HG02759 (cell line): ENCODE data around the gene COX14.
"Not testable (repeated sequence)": the region's sequence is repeated elsewhere in the genome, so short reads cannot be mapped to it uniquely, and the experiment has no call there.

Experiments used
- ATAC-seq: cut with Tn5 transposase; IDR thresholded peaks from one replicate; pipeline ENCODE4 v1.9.1; 2021; ENCODE audit warnings: mild to moderate bottlenecking, moderate library complexity; ENCODE audit not compliant: unreplicated experiment

COX14 gene

DNA sequence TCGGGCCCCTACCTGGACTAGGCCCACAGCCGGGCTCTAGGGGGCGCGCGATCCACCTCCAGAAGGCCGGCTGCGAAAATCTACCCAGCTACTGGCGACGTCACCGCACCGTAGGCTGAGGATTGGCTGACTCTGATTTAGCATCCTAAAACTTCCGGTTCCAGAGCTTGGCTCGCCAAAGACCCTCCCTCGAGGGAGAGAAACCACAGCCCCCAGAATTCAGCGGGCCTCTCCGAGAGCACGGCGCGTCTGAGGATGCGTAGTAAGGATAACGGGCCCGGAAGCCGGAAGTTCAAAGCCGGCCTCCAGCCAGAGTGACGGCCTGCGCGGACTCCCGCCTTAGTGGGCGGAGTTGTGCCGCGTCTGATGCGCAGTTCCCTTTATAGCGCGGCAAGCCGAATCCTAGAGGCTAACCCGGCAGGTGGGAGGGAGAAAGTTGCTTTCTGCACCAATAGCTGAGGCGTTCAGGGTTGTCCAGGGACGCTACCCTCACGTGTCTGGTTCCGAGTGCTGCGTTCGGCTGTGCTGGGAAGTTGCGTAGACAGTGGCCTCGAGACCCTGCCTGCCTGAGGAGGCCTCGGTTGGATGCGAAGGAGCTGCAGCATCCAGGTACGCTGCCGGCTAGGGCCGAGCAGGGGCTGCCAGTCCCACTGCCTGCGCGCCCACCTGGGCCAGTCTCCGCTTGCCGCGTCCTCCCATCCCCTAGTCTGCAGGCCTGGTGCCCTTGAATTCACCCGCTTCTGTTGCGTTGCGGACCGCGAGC, at the start of gene COX14:
Gene COX14 (plus strand): TSS at position 544 of the 763 bp plus-strand sequence. CDS start 7,808 bp downstream, outside the sequence.
- ATAC-seq: peak; percentile 80

DNA sequence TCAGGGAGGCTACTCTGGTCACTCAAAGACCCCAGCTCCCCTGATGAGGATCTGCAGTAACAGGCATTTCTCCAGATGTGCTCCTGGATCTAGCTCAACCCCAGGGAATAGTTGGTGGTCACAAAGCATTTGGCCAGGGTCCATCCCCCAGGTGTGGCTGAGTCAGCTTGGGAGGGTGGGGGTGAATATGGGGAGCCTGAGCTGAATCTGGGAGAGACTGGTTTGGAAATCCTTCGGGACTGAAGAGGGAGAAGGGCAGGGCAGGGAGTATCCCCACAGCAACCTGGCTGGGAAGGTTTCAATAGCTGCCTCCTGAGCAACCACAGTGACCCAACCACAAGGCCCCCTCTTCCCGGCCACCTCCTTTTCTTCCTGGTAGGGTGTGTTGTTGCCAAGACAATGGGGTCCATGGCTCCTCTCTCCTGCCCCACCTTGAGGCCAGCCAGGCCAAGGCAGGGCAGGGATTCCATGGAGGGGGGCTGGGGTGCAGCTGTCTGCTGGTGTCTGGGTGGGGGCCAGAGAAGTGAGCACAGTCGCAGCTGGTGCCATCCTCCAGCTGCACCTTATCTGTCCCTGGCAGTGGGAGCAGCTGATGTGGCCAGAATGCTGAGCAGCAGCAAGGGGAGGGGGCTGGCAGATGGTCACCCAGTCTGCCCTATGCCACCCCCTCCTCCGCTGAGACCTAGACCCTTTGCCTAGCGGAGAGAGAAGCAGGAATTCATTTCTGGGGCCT, 49.1 kb upstream of the COX14 start:
- no peak for ATAC-seq

DNA sequence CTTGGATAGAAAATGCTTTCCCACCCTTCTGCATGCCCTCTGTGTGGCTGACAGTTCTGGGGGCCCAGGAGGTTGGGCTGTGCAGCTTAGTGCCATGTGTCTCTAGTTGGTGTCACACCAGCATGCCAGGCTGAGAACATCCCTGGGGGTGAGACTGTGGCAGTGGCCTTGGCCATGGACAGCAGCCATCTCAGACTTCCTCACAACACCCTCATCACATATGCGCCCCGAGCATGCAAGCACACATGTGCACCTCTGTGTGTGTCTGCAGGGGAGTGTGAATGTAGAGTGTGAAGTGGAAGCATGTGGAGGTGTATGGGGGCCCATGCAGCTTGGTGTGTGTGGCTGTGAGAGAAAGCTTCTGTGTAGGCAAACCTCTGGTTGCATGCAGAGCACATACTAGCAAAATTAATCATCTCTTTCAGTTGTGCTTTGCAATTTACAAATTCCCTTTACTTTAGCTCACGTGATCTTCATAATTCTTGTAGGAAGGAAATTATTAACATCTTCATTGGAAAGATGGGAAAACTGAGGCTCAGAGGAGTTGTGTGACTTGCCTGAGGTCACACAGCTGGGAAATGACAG, 46.2 kb upstream of the COX14 start:
- no peak for ATAC-seq

DNA sequence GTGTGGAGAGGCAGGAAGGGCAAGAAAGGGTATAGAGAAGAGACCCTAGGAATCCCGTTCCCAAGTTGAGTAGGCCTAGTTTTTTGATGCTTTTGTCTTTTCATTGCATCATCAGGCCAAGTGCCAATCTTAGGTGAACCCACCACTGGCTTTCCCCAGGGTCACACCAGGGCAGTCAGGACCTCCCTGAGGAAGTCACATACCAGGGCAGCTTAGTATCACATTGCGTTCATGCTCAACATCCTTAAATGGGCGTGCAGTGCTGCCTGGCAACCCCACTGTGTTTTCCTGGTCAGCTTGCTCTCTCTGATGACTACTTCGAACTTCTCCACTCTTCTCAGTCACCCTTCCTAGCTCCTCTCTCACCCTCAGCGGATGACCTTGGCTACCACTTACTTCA, 45.6 kb upstream of the COX14 start:
- no peak for ATAC-seq

GRCh38 chr12:50069069-50069468, 43.0 kb upstream of the COX14 start:
- ATAC-seq: no peak

GRCh38 chr12:50069539-50069938, 42.5 kb upstream of the COX14 start:
- ATAC-seq: no peak

- no peak for ATAC-seq
These were observed 41.5 kb upstream of the COX14 start for GRCh38 chr12:50070314-50071060.

DNA sequence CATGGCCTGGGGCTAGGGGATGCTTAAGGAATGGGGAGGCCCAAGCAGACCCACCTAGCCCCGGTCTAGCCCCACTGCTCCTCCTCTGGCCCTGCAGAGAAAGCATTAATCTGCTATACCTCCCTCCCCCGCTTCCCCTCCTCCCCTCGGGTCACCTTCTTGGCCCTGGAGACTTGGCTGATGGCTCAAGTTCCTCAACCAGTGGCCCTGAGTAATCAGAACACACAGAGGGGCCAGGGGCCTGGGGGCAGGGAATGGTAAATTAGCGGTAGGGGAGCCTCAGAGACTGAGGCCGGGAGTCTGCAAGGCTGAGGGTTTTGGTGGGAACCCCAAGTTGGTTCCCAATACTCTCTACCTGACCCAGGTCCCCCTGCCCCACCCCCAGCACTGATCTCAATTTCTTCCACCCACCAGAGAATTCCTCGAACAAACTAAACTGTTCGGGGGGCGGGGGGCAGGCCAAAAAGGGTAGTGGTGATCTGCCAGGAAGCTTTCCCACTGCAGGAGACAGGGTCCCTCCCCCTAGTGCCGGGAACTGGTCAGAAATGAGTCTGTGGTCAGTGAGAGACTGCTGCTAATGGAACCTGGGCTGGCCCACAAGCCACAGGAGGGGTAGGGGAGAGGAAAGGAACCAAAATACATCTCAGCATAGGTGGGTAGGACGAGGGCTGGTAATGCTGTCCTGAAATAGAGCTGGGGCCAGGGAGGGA, 39.7 kb upstream of the COX14 start:
- ATAC-seq: no peak

GRCh38 chr12:50073206-50073605, 38.8 kb upstream of the COX14 start:
- ATAC-seq: no peak

GRCh38 chr12:50073712-50074111, 38.3 kb upstream of the COX14 start:
- ATAC-seq: no peak

DNA sequence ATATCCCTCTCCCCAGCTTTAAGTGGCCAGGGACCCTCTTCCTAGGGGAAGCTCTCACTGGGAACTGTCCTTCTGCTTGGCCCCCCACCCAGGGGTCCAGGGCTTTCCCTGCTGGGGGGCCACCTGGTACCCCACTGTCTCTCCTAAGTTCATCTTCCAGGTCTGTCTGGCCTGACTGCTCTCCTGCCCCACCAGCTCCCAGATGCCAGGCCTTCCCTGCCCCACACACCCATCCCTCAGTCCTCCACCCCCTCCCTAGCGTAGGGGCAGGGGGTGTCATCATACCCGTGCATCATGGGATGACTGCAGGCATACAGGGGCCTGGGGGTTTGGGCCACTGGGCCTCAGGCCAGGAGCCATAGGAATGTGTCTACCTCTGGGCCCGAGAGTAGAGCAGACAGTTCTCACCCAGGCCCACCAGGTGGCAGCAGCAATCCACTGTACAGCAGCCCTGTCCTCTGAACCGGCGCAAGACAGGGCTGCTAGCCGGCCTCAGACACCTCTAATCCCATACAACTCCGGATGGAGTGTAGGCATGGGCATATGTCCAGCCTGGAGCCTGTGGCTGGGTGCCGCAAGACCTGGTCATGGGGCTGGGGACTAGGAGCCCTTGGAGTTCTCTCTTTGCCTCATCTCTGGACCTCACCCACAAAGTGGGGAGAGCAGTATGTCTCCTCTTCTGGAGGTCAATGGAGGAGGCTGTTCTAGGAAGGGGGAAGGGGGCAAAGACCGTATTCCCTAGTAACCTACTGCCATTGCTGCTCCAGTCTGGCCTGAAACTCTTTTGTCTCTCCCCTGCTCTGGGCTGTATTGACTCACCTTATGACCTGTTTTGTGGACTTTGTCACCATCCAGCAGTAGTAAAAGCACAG, 36.9 kb upstream of the COX14 start:
- ATAC-seq: peak; percentile 86

- ATAC-seq: no peak
These were observed 36.2 kb upstream of the COX14 start for GRCh38 chr12:50075808-50076170.

DNA sequence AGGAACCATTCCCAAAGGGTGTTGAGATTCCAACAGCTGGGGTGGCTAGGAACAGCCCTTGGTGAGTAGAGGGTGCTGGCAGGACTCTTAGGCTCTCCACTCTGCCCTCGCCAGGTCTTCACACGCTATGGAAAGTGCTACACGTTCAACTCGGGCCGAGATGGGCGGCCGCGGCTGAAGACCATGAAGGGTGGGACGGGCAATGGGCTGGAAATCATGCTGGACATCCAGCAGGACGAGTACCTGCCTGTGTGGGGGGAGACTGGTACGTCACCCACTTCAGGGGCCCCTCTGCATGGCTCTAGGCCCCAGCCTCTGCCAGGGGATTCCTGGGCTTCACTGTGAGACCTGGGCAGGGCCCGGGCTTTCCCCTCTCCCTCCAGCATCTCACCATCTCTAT, 34.9 kb upstream of the COX14 start:
- ATAC-seq: no peak

DNA sequence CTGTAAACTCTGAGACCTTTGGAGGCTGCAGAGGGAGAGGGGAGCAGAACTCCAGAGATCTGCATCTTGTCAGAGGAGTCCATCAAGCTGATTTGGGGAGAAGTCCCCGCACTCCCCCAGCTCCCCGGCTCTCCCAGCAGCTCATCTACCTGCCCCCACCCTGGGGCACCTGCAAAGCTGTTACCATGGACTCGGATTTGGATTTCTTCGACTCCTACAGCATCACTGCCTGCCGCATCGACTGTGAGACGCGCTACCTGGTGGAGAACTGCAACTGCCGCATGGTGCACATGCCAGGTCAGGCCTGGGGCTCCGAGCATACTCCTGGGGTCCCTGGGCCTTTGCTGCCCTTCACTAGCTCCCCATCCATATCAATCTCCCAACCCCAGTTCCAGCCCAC, 33.8 kb upstream of the COX14 start:
- no peak for ATAC-seq

GRCh38 chr12:50079771-50080170, 32.3 kb upstream of the COX14 start:
- no peak for ATAC-seq

DNA sequence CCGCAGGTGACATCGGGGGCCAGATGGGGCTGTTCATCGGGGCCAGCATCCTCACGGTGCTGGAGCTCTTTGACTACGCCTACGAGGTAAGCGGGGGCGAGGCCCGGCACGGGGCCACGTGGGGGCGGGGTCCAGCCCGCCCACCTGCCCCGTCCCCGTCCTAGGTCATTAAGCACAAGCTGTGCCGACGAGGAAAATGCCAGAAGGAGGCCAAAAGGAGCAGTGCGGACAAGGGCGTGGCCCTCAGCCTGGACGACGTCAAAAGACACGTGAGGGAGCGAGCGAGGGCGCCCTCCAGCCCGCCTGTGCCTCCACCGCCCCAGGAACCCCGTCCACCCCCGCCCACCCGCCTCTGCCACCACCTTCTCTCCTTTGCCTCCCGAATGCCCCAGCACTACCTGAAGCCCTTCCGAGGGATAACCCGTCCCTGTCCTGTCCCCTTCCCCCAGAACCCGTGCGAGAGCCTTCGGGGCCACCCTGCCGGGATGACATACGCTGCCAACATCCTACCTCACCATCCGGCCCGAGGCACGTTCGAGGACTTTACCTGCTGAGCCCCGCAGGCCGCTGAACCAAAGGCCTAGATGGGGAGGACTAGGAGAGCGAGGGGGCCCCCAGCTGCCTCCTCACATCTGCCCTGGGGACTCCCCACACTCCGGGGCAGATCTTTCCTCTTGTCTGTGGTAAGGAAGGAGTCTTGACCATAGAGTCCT, 30.8 kb upstream of the COX14 start:
- no peak for ATAC-seq

- no peak for ATAC-seq
These were observed 29.4 kb upstream of the COX14 start for GRCh38 chr12:50082644-50083043.

DNA sequence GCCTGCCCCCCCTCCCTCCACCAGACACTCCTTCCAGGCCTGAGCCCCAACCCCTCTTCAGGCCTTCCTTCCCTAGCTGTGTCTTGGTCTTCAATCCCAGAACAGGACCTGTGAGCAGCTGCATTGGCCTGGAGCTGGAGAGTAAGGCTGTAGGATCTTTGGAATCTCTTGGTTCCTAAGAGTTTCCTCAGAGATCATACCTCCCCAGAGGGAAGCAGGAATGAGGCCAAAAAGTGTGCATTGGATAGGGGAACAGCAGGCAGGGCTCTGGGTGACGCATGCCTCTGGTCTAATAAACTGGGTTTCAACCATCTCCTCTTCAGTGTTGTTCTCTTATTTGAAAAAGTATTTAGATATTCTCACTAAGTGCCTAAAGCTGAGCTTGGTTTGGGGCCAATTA, 28.7 kb upstream of the COX14 start:
- ATAC-seq: no peak

- ATAC-seq: not testable (repeated sequence)
These were observed 27.6 kb upstream of the COX14 start for GRCh38 chr12:50084409-50084774.
